NCI-H748 treated with DMSO at 0.1 percent for 48 hours (cell line): ENCODE results near the gene EP400.

Experiments used
- DNase-seq: peaks from one replicate; lab custom pipeline; 2025; lab: John Stamatoyannopoulos, UW

Gene EP400

GRCh38 chr12:131949431-131950181, at the start of gene EP400:
EP400 (plus strand) TSS chr12:131949942; CDS start chr12:131960620, 10,678 bp downstream.
- DNase-seq, result peak; percentile 55

GRCh38 chr12:131900397-131900796, 49.3 kb upstream of the EP400 start:
- no peak for DNase-seq

- no peak for DNase-seq
These were observed 48.1 kb upstream of the EP400 start for GRCh38 chr12:131901431-131902331.

GRCh38 chr12:131902332-131903241, 47.2 kb upstream of the EP400 start:
- no peak for DNase-seq

GRCh38 chr12:131903270-131904255, 46.2 kb upstream of the EP400 start:
- DNase-seq, result no peak

- no peak for DNase-seq
These were observed 45.4 kb upstream of the EP400 start for GRCh38 chr12:131904346-131904745.

GRCh38 chr12:131905081-131905629, 44.6 kb upstream of the EP400 start:
- DNase-seq, result no peak

GRCh38 chr12:131905630-131906091, 44.1 kb upstream of the EP400 start:
- DNase-seq, result no peak

GRCh38 chr12:131907379-131908091, 42.2 kb upstream of the EP400 start:
- no peak for DNase-seq

GRCh38 chr12:131908092-131909080, 41.4 kb upstream of the EP400 start:
- DNase-seq, result no peak

- DNase-seq, result no peak
These were observed 40.5 kb upstream of the EP400 start for GRCh38 chr12:131909081-131909751.

GRCh38 chr12:131909752-131910219, 40.0 kb upstream of the EP400 start:
- DNase-seq, result no peak

GRCh38 chr12:131910302-131911027, 39.3 kb upstream of the EP400 start:
- DNase-seq, result no peak

- DNase-seq, result no peak
These were observed 38.6 kb upstream of the EP400 start for GRCh38 chr12:131911028-131911650.

GRCh38 chr12:131911851-131912477, 37.8 kb upstream of the EP400 start:
- no peak for DNase-seq
